Upper lobe of left lung (tissue), 6 donors: ENCODE measurements around the gene PPM1N. TPM values are rescaled to one million over a fixed set of nuclear protein-coding genes. Genes with fewer than 3 reads are reported as not detected.

Experiments used
- ATAC-seq, 2 donors: fragments of 200-7000 bp; cut with Tn5 transposase; one replicate each; pipeline ENCODE4 v1.9.1; 2022; ENCODE audit warnings: mild to moderate bottlenecking in 2 of 2, moderate library complexity in 2 of 2; ENCODE audit not compliant: low FRiP score in 2 of 2
- DNase-seq, 2 donors: peaks; one replicate each; pipeline ENCODE4 v3.0.0-alpha.2; 2019 to 2020
- H3K27ac ChIP-seq, 4 donors: fragments of 200-600 bp; sonication (generic); one replicate each; pipeline ENCODE4 v1.5.1; 2016 to 2019
- H3K27me3 ChIP-seq, 4 donors: fragments of 200-600 bp; sonication (generic); one replicate each; pipeline ENCODE4 v1.5.1; 2017 to 2019
- H3K36me3 ChIP-seq, 4 donors: fragments of 200-600 bp; sonication (generic); one replicate each; pipeline ENCODE4 v1.5.1; 2016 to 2019
- H3K4me1 ChIP-seq, 4 donors: fragments of 200-600 bp; sonication (generic); one replicate each; pipeline ENCODE4 v1.5.1; 2018 to 2019
- H3K4me3 ChIP-seq, 4 donors: fragments of 200-600 bp; sonication (generic); one replicate each; pipeline ENCODE4 v1.5.1; 2017 to 2019; ENCODE audit warnings: mild to moderate bottlenecking in 2 of 4, moderate library complexity in 1 of 4
- H3K9me3 ChIP-seq, 4 donors: fragments of 200-600 bp; sonication (generic); one replicate each; pipeline ENCODE4 v1.5.1; 2018 to 2019
- CTCF ChIP-seq, 6 experiments: fragments of 450-650 bp in 4 of 6; fragments of 200-600 bp in 2 of 6; sonication (generic) in 2 of 6; IDR thresholded peaks; one replicate each; pipeline ENCODE4 v1.5.1; 2016 to 2019; ENCODE audit warnings: antibody characterized with exemption in 6 of 6
- EP300 ChIP-seq, 4 donors: sonication (generic); formaldehyde crosslinking; IDR thresholded peaks; one replicate each; pipeline ENCODE4 v1.5.1; 2017; ENCODE audit warnings: antibody characterized with exemption in 4 of 4, control low read depth in 2 of 4
- POLR2A ChIP-seq, 4 donors: fragments of 450-650 bp; IDR thresholded peaks; one replicate each; pipeline ENCODE4 v1.5.1; 2016 to 2017; ENCODE audit warnings: antibody characterized with exemption in 4 of 4, mild to moderate bottlenecking in 2 of 4
- POLR2AphosphoS5 ChIP-seq, 2 donors: sonication (generic); formaldehyde crosslinking; IDR thresholded peaks; one replicate each; pipeline ENCODE4 v1.5.1; 2017; ENCODE audit warnings: antibody characterized with exemption in 2 of 2
- WGBS, 2 donors: methylation state at CpG; one replicate each; pipeline ENCODE4 v1.1.5; 2017 to 2018; 5-methylcytosine and 5-hydroxymethylcytosine counted together
- total RNA-seq, 6 donors: library from RNA; depleted of rRNA in 4 of 6; stranded (reverse); fragments of >200 nt in 4 of 6; gene quantifications; one replicate each; pipeline versions ENCODE4 v1.1.0 to v1.2.1, GENCODE V29; 2016 to 2021
- donor health status: DM: no; HTN: no; CAD: no; lungs with moderate emphysema.
- donor health status: DM: no; HTN: yes; CAD: no; lungs with severe emphysema.

Gene PPM1N
- total RNA-seq, 6 donors from 2014 or later, result 0.89 to 6.3 (median 1.1) TPM; not detected in 1

GRCh38 chr19:45517238-45517637 lies 19.0 kb downstream of the PPM1N start:
- H3K9me3 ChIP-seq, result no peaks in the 10 kb centered on the region
- WGBS, 2 donors, result 69 to 80% methylated on average over 7 of the region's 7 CpGs
- ATAC-seq, result no peak
- H3K27me3 ChIP-seq, result no peaks in the 10 kb centered on the region
- H3K36me3 ChIP-seq, result peaks cover 3 to 54% (median 41%) of the 10 kb centered on the region in 4 donors
- H3K27ac ChIP-seq, result peak overlapping the region in 1 of 4 donors; percentile 97
- H3K4me1 ChIP-seq, result peaks cover 24 to 52% (median 34%) of the 10 kb centered on the region in 4 donors
- no peak for DNase-seq
- H3K4me3 ChIP-seq, result no peak overlapping the region
- TF ChIP-seq POLR2A (IDR thresholded peaks at IDR 0.05), result no peak
- no peak for TF ChIP-seq CTCF (IDR thresholded peaks at IDR 0.05)
- no peak for TF ChIP-seq POLR2AphosphoS5 (IDR thresholded peaks at IDR 0.05)
- TF ChIP-seq EP300 (IDR thresholded peaks at IDR 0.05), result no peak

- H3K27me3 ChIP-seq, result no peaks in the 10 kb centered on the region
- 90 to 94% methylated on average over 46 to 50 of the region's 50 CpGs for WGBS, 2 donors
- H3K4me3 ChIP-seq, result no peak overlapping the region
- peak in 1 of 2 donors; percentile 63 for DNase-seq
- no peaks in the 10 kb centered on the region for H3K9me3 ChIP-seq
- H3K36me3 ChIP-seq, result peaks cover 3 to 60% (median 47%) of the 10 kb centered on the region in 4 donors
- no peak overlapping the region for H3K27ac ChIP-seq
- ATAC-seq, result no peak
- H3K4me1 ChIP-seq, result peaks cover 20 to 46% (median 32%) of the 10 kb centered on the region in 4 donors
- TF ChIP-seq CTCF (IDR thresholded peaks at IDR 0.05) (no peak), POLR2AphosphoS5 (IDR thresholded peaks at IDR 0.05) (no peak), EP300 (IDR thresholded peaks at IDR 0.05) (no peak), POLR2A (IDR thresholded peaks at IDR 0.05) (no peak)
Measured at GRCh38 chr19:45517641-45518468, 19.6 kb downstream of the PPM1N start.

- no peak for DNase-seq
Measured at GRCh38 chr19:45518469-45518826, 20.2 kb downstream of the PPM1N start.

GRCh38 chr19:45522010-45522941 lies 24.0 kb downstream of the PPM1N start:
- H3K36me3 ChIP-seq, result peaks cover 11 to 93% (median 81%) of the 10 kb centered on the region in 4 donors
- H3K9me3 ChIP-seq, result no peaks in the 10 kb centered on the region
- peaks cover 3 to 15% (median 10%) of the 10 kb centered on the region in 4 donors for H3K4me1 ChIP-seq
- no peak overlapping the region for H3K4me3 ChIP-seq
- no peaks in the 10 kb centered on the region for H3K27me3 ChIP-seq
- ATAC-seq (no peak), DNase-seq (peak in 1 of 2 donors; percentile 53)
- peak overlapping the region in 1 of 4 donors; percentile 35 for H3K27ac ChIP-seq
- TF ChIP-seq CTCF (IDR thresholded peaks at IDR 0.05) (no peak), EP300 (IDR thresholded peaks at IDR 0.05) (no peak), POLR2A (IDR thresholded peaks at IDR 0.05) (no peak), POLR2AphosphoS5 (IDR thresholded peaks at IDR 0.05) (no peak)
- WGBS, 2 donors, result 88 to 93% methylated on average over 13 to 22 of the region's 24 CpGs

More at GRCh38 chr19:45518469-45518826, 20.2 kb downstream of the PPM1N start:
- H3K27me3 ChIP-seq, result no peaks in the 10 kb centered on the region
- no peaks in the 10 kb centered on the region for H3K9me3 ChIP-seq
- TF ChIP-seq POLR2A (IDR thresholded peaks at IDR 0.05) (no peak), CTCF (IDR thresholded peaks at IDR 0.05) (no peak), POLR2AphosphoS5 (IDR thresholded peaks at IDR 0.05) (no peak), EP300 (IDR thresholded peaks at IDR 0.05) (no peak)
- peaks cover 3 to 64% (median 50%) of the 10 kb centered on the region in 4 donors for H3K36me3 ChIP-seq
- H3K4me3 ChIP-seq, result no peak overlapping the region
- ATAC-seq, result no peak
- no peak overlapping the region for H3K27ac ChIP-seq
- WGBS, 2 donors, result 84% methylated on average over 7 of the region's 7 CpGs
- H3K4me1 ChIP-seq, result peaks cover 22 to 43% (median 31%) of the 10 kb centered on the region in 4 donors
